Embryonic facial prominence (tissue), 1 donor: ENCODE measurements around the gene CWC27.

Source experiments
- DNase-seq: peaks from one replicate; pipeline ENCODE4 v3.0.0-alpha.2; 2016; ENCODE audit errors: extremely low spot score

CWC27 gene

GRCh38 chr5:64977779-64978178, 209.0 kb downstream of the CWC27 start:
- no peak for DNase-seq

- no peak for DNase-seq
These were observed 209.8 kb downstream of the CWC27 start for GRCh38 chr5:64978546-64978945.

GRCh38 chr5:64979531-64979930, 210.8 kb downstream of the CWC27 start:
- no peak for DNase-seq

- DNase-seq: no peak
These were observed 211.4 kb downstream of the CWC27 start for GRCh38 chr5:64980176-64980575.

GRCh38 chr5:64987768-64988167, 219.0 kb downstream of the CWC27 start:
- no peak for DNase-seq

- no peak for DNase-seq
These were observed 240.5 kb downstream of the CWC27 start for GRCh38 chr5:65009207-65009606.

GRCh38 chr5:65010841-65011240, 242.1 kb downstream of the CWC27 start:
- DNase-seq: no peak

- no peak for DNase-seq
These were observed 243.7 kb downstream of the CWC27 start for GRCh38 chr5:65012301-65012892.

- no peak for DNase-seq
These were observed 244.4 kb downstream of the CWC27 start for GRCh38 chr5:65013166-65013565.

GRCh38 chr5:65014769-65015168, 246.0 kb downstream of the CWC27 start:
- DNase-seq: no peak

GRCh38 chr5:65015767-65016166, 247.0 kb downstream of the CWC27 start:
- no peak for DNase-seq

- no peak for DNase-seq
These were observed 248.9 kb downstream of the CWC27 start for GRCh38 chr5:65017636-65018035.

GRCh38 chr5:65018763-65019162, 250.0 kb downstream of the CWC27 start:
- no peak for DNase-seq

- no peak for DNase-seq
These were observed 251.8 kb downstream of the CWC27 start for GRCh38 chr5:65020492-65020891.

GRCh38 chr5:65021527-65022226, 252.9 kb downstream of the CWC27 start:
- no peak for DNase-seq

- no peak for DNase-seq
These were observed 254.2 kb downstream of the CWC27 start for GRCh38 chr5:65022932-65023331.

GRCh38 chr5:65024681-65025080, 256.0 kb downstream of the CWC27 start:
- DNase-seq: no peak

- no peak for DNase-seq
These were observed 258.3 kb downstream of the CWC27 start for GRCh38 chr5:65026816-65027548.

GRCh38 chr5:65029178-65029577, 260.4 kb downstream of the CWC27 start:
- DNase-seq: no peak

GRCh38 chr5:65030056-65030455, 261.3 kb downstream of the CWC27 start:
- no peak for DNase-seq

GRCh38 chr5:65032250-65032649, 263.5 kb downstream of the CWC27 start:
- DNase-seq: no peak

GRCh38 chr5:65034029-65034812, 265.5 kb downstream of the CWC27 start:
- DNase-seq: no peak
